ENCODE measurements around the gene NIM1K.

The NIM1K gene

DNA sequence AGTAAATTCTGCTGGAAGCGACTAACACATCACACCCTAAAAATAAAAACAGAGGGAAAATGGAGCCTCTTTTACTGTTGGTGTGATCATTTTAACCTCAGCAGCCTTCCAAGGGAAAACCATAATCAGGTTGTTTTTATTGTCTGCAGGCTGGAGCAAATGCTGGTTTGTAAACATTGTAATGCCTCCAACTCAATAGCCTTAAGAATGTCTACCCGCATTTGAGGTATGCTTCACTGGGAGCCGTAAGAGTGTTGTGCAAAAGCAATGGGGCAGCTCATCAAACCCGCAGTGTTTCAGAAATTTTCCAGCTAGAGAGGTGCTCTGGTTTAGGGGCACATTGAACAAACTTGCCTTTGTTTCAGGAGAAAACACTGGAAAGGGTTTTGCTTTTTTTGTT is 17.0 kb downstream of the NIM1K start:
- ATAC-seq: no peak
- TF ChIP-seq CSDC2 (CRISPR knock-in tag; IDR thresholded peaks at IDR 0.05): no peak
- no peak for TF ChIP-seq ZNF565 (CRISPR knock-in tag; conservative IDR thresholded peaks at IDR 0.05; ENCODE audit: low read depth)
- no peak for TF ChIP-seq OSR1 (CRISPR knock-in tag; IDR thresholded peaks at IDR 0.05)
- no peak for TF ChIP-seq ZFP3 (CRISPR knock-in tag; IDR thresholded peaks at IDR 0.05)
- TF ChIP-seq, protein P1, sequence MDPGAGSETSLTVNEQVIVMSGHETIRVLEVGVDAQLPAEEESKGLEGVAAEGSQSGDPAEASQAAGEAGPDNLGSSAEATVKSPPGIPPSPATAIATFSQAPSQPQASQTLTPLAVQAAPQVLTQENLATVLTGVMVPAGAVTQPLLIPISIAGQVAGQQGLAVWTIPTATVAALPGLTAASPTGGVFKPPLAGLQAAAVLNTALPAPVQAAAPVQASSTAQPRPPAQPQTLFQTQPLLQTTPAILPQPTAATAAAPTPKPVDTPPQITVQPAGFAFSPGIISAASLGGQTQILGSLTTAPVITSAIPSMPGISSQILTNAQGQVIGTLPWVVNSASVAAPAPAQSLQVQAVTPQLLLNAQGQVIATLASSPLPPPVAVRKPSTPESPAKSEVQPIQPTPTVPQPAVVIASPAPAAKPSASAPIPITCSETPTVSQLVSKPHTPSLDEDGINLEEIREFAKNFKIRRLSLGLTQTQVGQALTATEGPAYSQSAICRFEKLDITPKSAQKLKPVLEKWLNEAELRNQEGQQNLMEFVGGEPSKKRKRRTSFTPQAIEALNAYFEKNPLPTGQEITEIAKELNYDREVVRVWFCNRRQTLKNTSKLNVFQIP (CRISPR knock-in tag; IDR thresholded peaks at IDR 0.05; ENCODE audit: borderline replicate concordance, low read depth): no peak
- no peak for TF ChIP-seq ZNF8 (CRISPR knock-in tag; IDR thresholded peaks at IDR 0.05)
- no peak for TF ChIP-seq BACH2 (CRISPR knock-in tag; IDR thresholded peaks at IDR 0.05; ENCODE audit: borderline replicate concordance)
- TF ChIP-seq PPARA (CRISPR knock-in tag; IDR thresholded peaks at IDR 0.05; ENCODE audit: borderline replicate concordance): no peak
- TF ChIP-seq ZFP30 (CRISPR knock-in tag; IDR thresholded peaks at IDR 0.05): no peak
- TF ChIP-seq GLIS3 (CRISPR knock-in tag; IDR thresholded peaks at IDR 0.05): no peak
- no peak for TF ChIP-seq ZC3H10 (CRISPR knock-in tag; IDR thresholded peaks at IDR 0.05)
- no peak for TF ChIP-seq ISL1 (CRISPR knock-in tag; IDR thresholded peaks at IDR 0.05)
- no peak for TF ChIP-seq RARB (CRISPR knock-in tag; IDR thresholded peaks at IDR 0.05)
- TF ChIP-seq, protein P2, sequence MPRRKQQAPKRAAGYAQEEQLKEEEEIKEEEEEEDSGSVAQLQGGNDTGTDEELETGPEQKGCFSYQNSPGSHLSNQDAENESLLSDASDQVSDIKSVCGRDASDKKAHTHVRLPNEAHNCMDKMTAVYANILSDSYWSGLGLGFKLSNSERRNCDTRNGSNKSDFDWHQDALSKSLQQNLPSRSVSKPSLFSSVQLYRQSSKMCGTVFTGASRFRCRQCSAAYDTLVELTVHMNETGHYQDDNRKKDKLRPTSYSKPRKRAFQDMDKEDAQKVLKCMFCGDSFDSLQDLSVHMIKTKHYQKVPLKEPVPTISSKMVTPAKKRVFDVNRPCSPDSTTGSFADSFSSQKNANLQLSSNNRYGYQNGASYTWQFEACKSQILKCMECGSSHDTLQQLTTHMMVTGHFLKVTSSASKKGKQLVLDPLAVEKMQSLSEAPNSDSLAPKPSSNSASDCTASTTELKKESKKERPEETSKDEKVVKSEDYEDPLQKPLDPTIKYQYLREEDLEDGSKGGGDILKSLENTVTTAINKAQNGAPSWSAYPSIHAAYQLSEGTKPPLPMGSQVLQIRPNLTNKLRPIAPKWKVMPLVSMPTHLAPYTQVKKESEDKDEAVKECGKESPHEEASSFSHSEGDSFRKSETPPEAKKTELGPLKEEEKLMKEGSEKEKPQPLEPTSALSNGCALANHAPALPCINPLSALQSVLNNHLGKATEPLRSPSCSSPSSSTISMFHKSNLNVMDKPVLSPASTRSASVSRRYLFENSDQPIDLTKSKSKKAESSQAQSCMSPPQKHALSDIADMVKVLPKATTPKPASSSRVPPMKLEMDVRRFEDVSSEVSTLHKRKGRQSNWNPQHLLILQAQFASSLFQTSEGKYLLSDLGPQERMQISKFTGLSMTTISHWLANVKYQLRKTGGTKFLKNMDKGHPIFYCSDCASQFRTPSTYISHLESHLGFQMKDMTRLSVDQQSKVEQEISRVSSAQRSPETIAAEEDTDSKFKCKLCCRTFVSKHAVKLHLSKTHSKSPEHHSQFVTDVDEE (CRISPR knock-in tag; IDR thresholded peaks at IDR 0.05): no peak

DNA sequence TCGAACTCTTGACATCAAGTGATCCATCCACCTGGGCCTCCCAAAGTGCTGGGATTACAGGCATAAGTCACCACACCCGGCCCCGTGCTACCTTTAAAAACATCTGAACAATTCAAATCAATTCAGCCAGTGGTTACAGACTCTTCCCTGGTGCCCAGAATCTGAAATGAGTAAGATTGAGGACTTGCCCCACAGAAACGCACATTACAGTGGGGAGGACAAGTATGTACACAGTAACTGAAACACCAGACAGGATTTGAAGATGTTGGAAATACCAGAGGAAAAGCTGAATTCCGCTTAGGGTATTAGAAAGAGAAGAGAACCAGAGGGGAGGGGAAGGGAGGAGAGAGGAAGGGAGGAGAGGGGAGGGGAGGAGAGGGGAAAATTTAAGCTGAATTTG is 17.8 kb downstream of the NIM1K start:
- no peak for ATAC-seq
- TF ChIP-seq ESRRG (CRISPR knock-in tag; IDR thresholded peaks at IDR 0.05): no peak
- TF ChIP-seq, protein P1 (CRISPR knock-in tag; IDR thresholded peaks at IDR 0.05; ENCODE audit: borderline replicate concordance, low read depth): no peak
- TF ChIP-seq ZNF70 (CRISPR knock-in tag; IDR thresholded peaks at IDR 0.05): no peak
- no peak for TF ChIP-seq ZFP30 (CRISPR knock-in tag; IDR thresholded peaks at IDR 0.05)
- no peak for TF ChIP-seq OSR1 (CRISPR knock-in tag; IDR thresholded peaks at IDR 0.05)
- TF ChIP-seq GLIS3 (CRISPR knock-in tag; IDR thresholded peaks at IDR 0.05): no peak
- TF ChIP-seq, protein P2 (CRISPR knock-in tag; IDR thresholded peaks at IDR 0.05): no peak
- TF ChIP-seq, protein P3, sequence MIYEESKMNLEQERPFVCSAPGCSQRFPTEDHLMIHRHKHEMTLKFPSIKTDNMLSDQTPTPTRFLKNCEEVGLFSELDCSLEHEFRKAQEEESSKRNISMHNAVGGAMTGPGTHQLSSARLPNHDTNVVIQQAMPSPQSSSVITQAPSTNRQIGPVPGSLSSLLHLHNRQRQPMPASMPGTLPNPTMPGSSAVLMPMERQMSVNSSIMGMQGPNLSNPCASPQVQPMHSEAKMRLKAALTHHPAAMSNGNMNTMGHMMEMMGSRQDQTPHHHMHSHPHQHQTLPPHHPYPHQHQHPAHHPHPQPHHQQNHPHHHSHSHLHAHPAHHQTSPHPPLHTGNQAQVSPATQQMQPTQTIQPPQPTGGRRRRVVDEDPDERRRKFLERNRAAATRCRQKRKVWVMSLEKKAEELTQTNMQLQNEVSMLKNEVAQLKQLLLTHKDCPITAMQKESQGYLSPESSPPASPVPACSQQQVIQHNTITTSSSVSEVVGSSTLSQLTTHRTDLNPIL (CRISPR knock-in tag; IDR thresholded peaks at IDR 0.05; ENCODE audit: low read depth): no peak
- TF ChIP-seq SNAI2 (CRISPR knock-in tag; IDR thresholded peaks at IDR 0.05): no peak
- TF ChIP-seq ARNTL (CRISPR knock-in tag; IDR thresholded peaks at IDR 0.05; ENCODE audit: borderline replicate concordance, low read depth): no peak

DNA sequence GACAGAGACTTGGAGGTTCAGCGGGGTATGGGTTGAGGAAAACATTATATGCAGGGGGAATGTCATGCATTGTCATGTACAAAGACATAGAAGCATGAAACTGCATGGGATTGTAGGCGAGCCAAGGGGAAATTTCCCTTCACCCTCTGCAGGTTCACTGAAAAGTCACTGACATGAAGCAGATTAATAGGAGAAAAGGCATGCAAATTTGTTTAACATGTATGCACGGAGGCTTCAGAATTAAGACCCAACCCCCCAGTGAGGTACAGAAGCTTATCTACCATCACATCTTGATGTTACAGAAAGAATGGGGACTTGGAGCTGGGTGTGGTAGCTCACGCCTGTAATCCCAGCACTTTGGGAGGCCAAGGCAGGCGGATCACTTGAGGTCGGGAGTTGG is 18.5 kb downstream of the NIM1K start:
- ATAC-seq: no peak
- TF ChIP-seq SNAI2 (CRISPR knock-in tag; IDR thresholded peaks at IDR 0.05): no peak
- no peak for TF ChIP-seq RARB (CRISPR knock-in tag; IDR thresholded peaks at IDR 0.05)
- no peak for TF ChIP-seq ARNTL (CRISPR knock-in tag; IDR thresholded peaks at IDR 0.05; ENCODE audit: borderline replicate concordance, low read depth)
- TF ChIP-seq TCF4 (CRISPR knock-in tag; IDR thresholded peaks at IDR 0.05; ENCODE audit: borderline replicate concordance): no peak
- no peak for TF ChIP-seq PPARA (CRISPR knock-in tag; IDR thresholded peaks at IDR 0.05; ENCODE audit: borderline replicate concordance)
- TF ChIP-seq ZNF8 (CRISPR knock-in tag; IDR thresholded peaks at IDR 0.05): no peak
- no peak for TF ChIP-seq ZFP3 (CRISPR knock-in tag; IDR thresholded peaks at IDR 0.05)
- TF ChIP-seq, protein P3 (CRISPR knock-in tag; IDR thresholded peaks at IDR 0.05; ENCODE audit: low read depth): no peak
- TF ChIP-seq, protein P2 (CRISPR knock-in tag; IDR thresholded peaks at IDR 0.05): no peak
- TF ChIP-seq ESRRG (CRISPR knock-in tag; IDR thresholded peaks at IDR 0.05): no peak
- no peak for TF ChIP-seq OSR1 (CRISPR knock-in tag; IDR thresholded peaks at IDR 0.05)
